ENCODE measurements around the gene FUS.

DNA sequence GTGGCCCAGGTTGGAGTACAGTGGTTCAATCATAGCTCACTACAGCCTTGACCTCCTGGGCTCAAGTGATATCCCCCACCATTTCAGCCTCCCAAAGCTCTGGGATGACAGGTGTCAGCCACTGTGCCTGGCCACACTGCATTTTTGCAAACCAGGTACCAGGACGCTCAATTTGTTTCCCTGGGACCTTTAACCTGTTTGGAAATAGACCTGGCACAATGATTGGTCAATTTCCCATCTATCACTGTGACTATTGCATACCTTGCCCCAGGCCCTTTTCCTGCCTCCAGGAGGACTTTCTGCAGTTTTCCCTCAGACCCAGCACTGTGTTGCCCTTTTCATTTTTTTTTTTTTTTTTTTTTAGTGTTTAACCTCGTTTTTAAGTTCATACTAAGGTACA lies 11.1 kb upstream of the FUS start:
- TF ChIP-seq, protein P1, sequence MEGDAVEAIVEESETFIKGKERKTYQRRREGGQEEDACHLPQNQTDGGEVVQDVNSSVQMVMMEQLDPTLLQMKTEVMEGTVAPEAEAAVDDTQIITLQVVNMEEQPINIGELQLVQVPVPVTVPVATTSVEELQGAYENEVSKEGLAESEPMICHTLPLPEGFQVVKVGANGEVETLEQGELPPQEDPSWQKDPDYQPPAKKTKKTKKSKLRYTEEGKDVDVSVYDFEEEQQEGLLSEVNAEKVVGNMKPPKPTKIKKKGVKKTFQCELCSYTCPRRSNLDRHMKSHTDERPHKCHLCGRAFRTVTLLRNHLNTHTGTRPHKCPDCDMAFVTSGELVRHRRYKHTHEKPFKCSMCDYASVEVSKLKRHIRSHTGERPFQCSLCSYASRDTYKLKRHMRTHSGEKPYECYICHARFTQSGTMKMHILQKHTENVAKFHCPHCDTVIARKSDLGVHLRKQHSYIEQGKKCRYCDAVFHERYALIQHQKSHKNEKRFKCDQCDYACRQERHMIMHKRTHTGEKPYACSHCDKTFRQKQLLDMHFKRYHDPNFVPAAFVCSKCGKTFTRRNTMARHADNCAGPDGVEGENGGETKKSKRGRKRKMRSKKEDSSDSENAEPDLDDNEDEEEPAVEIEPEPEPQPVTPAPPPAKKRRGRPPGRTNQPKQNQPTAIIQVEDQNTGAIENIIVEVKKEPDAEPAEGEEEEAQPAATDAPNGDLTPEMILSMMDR (IDR thresholded peaks at IDR 0.05): no peak
- no peak for TF ChIP-seq POLR2A (IDR thresholded peaks at IDR 0.05)
